RWPE1 (cell line): Measurements from ENCODE around the gene PML.

Source experiments
- CTCF ChIA-PET: fragments of 350-600 bp; sonication (Branson Sonifier 250); formaldehyde crosslinking; extraction: SDS; loops from one replicate; lab custom pipeline; 2021; lab: Yijun Ruan, JAX
- POLR2A ChIA-PET: fragments of 400-600 bp; formaldehyde crosslinking; extraction: SDS; loops from one replicate; lab custom pipeline; 2020; ENCODE audit warnings: antibody characterized with exemption; ENCODE audit not compliant: low non-redundant PET; lab: Yijun Ruan, JAX
- DNase-seq: peaks from one replicate; pipeline ENCODE4 v3.0.0; 2012; ENCODE audit warnings: low spot score
- H3K27ac ChIP-seq: fragments of 450-650 bp; 2 replicates; pipeline ENCODE4 v1.5.1; 2017
- TF ChIP-seq, protein P1 (sequence below): fragments of 450-650 bp; conservative IDR thresholded peaks from 2 replicates; pipeline ENCODE4 v1.5.1; 2017; ENCODE audit warnings: low read depth, mild to moderate bottlenecking

Gene PML

GRCh38 chr15:73978896-73979295, 15.6 kb upstream of the PML start:
- ChIA-PET POLR2A (no interaction called here), CTCF (no interaction called here)
- TF ChIP-seq, protein P1, sequence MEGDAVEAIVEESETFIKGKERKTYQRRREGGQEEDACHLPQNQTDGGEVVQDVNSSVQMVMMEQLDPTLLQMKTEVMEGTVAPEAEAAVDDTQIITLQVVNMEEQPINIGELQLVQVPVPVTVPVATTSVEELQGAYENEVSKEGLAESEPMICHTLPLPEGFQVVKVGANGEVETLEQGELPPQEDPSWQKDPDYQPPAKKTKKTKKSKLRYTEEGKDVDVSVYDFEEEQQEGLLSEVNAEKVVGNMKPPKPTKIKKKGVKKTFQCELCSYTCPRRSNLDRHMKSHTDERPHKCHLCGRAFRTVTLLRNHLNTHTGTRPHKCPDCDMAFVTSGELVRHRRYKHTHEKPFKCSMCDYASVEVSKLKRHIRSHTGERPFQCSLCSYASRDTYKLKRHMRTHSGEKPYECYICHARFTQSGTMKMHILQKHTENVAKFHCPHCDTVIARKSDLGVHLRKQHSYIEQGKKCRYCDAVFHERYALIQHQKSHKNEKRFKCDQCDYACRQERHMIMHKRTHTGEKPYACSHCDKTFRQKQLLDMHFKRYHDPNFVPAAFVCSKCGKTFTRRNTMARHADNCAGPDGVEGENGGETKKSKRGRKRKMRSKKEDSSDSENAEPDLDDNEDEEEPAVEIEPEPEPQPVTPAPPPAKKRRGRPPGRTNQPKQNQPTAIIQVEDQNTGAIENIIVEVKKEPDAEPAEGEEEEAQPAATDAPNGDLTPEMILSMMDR = no peak
- DNase-seq = no peak
- no peak overlapping the region for H3K27ac ChIP-seq

DNA sequence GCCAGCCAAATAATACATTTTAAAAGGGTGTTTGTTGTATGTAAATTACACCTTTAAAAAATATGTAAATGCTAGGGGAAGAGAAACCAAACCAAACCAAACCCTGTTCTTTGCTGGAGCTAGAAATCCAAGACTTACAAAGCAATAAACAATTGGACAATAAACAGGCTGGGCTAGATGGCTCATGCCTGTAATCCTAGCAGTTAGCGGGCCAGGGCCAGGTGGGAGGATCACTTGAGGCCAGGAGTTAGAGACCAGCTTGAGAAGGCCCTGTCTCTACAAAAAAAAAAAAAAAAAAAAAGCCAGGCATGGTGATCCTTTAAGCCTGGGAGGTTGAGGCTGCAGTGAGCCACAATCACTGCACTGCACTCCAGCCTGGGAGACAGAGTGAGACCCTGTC, 14.9 kb upstream of the PML start:
- H3K27ac ChIP-seq = no peak overlapping the region
- TF ChIP-seq, protein P1 = no peak
- no peak for DNase-seq
- ChIA-PET POLR2A (no interaction called here), CTCF (no interaction called here)

DNA sequence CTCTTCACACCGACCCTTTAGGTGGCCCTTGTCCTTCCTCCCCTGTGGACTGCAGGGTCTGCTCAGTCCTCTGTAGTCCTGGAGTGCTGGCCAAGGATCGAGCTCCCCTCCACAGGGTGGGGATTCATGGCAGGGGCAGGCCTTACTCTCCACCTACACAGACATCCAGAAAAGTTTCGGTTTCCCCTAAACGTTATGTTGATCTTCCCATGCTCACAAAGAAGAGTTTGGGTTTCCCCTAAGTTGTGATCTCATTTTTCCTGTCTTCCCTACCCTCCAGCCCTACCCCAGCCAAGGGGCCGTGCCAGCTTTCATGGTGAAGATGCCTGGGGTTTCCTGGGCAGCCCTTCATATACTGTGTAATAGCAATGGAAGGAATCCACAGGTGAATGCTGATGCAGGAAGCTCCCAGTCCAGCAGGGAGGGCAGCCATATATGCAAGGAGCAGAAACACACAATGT, 12.7 kb upstream of the PML start:
- peak overlapping the region; percentile 99 for H3K27ac ChIP-seq
- ChIA-PET POLR2A (no interaction called here), CTCF (interaction anchor here (0.6 to 2.3 kb wide), 3 partner anchors 9 to 55 kb away, joined by 3 to 8 read pairs (median 3); no protein-coding TSS in a partner anchor)
- no peak for DNase-seq
- TF ChIP-seq, protein P1 = no peak

GRCh38 chr15:73982222-73982962, 12.1 kb upstream of the PML start:
- no peak for DNase-seq
- ChIA-PET POLR2A (interaction anchor here (1.3 kb wide), 1 partner anchor 12 kb away, joined by 4 read pairs; the partner anchor contains the start of gene PML), CTCF (interaction anchor here (0.6 to 2.3 kb wide), 4 partner anchors 9 to 1188 kb away, joined by 3 to 8 read pairs (median 4); partner anchors contain the start of gene PML)
- TF ChIP-seq, protein P1 = no peak
- peak overlapping the region; percentile 99 for H3K27ac ChIP-seq

DNA sequence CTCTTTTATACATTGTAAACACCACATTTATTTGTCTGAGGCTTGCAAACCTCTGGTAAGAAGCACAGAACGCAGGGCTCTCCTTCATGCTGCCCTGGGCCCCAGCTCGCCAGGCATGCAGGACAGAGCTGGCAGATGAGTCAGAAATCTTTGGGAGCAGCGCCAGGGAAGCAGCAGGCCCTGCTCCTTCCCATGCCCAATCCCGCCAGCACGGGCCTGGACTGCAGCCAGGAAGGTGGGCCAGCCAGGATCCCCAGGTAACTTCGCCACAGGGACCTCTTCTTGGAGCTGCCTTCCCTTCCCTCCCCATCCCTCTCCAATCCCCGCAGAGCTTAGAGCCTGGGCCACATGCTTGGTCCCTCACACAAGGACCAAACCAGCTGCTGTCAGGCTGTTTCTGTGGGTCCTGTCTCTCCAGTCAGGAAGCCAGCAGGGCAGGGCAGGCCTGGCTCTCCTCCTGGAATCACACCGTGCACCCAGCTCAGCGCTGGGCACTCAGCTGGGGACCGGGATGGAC, 11.2 kb upstream of the PML start:
- TF ChIP-seq, protein P1 = no peak
- ChIA-PET POLR2A (interaction anchor here (0.5 to 1.3 kb wide), 2 partner anchors 11 to 689 kb away, joined by 4 read pairs; partner anchors contain the start of gene PML), CTCF (interaction anchor here (0.6 to 2.3 kb wide), 5 partner anchors 9 to 1189 kb away, joined by 3 to 8 read pairs (median 5); partner anchors contain the start of gene PML)
- H3K27ac ChIP-seq = peak overlapping the region; percentile 99
- peak; percentile 75 for DNase-seq

DNA sequence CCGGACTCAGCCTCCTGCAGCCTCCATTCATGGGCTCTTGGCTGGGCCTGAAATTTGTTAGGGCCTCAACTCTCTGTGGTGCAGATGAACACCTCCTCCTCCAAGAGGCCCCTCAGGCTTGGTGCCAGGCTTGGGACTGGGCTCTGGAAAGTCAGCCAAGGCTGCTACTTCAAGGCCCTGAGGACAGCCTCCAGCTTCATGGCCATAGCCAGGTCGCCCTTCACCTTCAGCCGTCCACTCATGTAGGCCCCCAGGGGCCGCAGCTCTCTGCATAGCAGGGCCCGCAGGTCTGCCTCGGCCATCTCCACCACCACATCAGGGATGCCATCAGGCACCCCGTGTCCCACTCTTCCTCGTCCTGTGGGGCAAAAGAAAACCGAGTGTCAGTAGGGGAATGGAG, 10.7 kb upstream of the PML start:
- CTCF ChIA-PET = interaction anchor here (0.7 to 1.6 kb wide), 3 partner anchors 9 to 19 kb away, joined by 5 to 6 read pairs (median 5); partner anchors contain the start of gene PML
- TF ChIP-seq, protein P1 = no peak
- H3K27ac ChIP-seq = peak overlapping the region; percentile 99
- POLR2A ChIA-PET = interaction anchor here (0.5 to 1.3 kb wide), 2 partner anchors 11 to 689 kb away, joined by 4 read pairs; partner anchors contain the start of gene PML
- DNase-seq = no peak
